Cardiac septum (tissue), 1 donor: ENCODE data around the gene NEURL2. TPM values are rescaled to one million over a fixed set of nuclear protein-coding genes. Genes with fewer than 3 reads are reported as not detected.
A peak's percentile ranks its signal among the peaks of the same experiment; 100 is the strongest.
"Not testable (repeated sequence)": the region's sequence is repeated elsewhere in the genome, so short reads cannot be mapped to it uniquely, and the experiment has no call there.

Source experiments
- DNase-seq: peaks from one replicate; pipeline ENCODE4 v3.0.0-alpha.2; 2020; ENCODE audit warnings: low spot score
- intact Hi-C: fragments of 100-400 bp; cut with DNase I; formaldehyde crosslinking; loops from one replicate; pipeline ENCODE4 v1.14.0; 2022
- long read RNA-seq: library from polyadenylated mRNA; unstranded; transcript quantifications from one replicate; pipeline ENCODE4 v2.0.0, GENCODE V29; 2021
- total RNA-seq: library from RNA; stranded (reverse); fragmentation: NEBNext Ultra II Directional; extraction: Animal tissue kit (Norgen Biotek cat#: 25700); gene quantifications from one replicate; pipeline ENCODE4 v1.2.1, GENCODE V29; 2021
- donor health status: DM: no; HTN: no; CAD: no.

Gene NEURL2
- total RNA-seq = 7.6 TPM
- long read RNA-seq, transcript NEURL2-201 (2 exons, 1,278 nt) = major isoform, 14 of 17 reads
- long read RNA-seq, partial matches to known transcripts = 0 of 17 reads
- long read RNA-seq, other reads (novel, unspliced or antisense) = 3 of 17 reads

DNA sequence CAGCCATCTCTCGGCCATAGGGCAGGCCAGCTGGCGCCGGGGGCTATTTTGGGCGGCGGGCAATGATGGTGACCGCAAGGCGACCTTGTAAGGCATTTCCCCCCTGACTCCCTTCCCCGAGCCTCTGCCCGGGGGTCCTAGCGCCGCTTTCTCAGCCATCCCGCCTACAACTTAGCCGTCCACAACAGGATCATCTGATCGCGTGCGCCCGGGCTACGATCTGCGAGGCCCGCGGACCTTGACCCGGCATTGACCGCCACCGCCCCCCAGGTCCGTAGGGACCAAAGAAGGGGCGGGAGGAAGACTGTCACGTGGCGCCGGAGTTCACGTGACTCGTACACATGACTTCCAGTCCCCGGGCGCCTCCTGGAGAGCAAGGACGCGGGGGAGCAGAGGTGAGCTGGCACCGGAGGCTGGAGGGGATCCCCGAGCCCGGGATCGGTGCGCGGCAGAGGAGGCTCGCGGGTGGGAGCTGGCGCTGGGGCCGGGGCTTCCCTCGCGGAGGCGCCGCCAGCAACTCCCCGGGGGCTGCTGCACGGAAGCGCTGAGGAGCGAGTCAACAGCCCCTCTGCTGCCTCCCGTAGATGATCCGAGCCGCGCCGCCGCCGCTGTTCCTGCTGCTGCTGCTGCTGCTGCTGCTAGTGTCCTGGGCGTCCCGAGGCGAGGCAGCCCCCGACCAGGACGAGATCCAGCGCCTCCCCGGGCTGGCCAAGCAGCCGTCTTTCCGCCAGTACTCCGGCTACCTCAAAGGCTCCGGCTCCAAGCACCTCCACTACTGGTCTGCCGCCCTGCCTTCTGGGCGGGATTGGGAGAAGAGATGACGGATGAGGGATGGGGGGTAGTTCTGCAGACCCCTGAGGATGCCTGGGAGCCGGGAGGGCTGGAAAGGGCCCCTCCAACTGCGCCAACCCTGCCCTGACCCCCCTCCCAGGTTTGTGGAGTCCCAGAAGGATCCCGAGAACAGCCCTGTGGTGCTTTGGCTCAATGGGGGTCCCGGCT, at the start of gene NEURL2, which contains the start of gene CTSA:
NEURL2 (minus strand) TSS at position 224 of the 999 bp plus-strand sequence; CDS start at position 7, 217 bp downstream.
CTSA (plus strand) TSS at position 351 of the 999 bp plus-strand sequence; CDS start at position 585, 234 bp downstream.
- DNase-seq = peak; percentile 97
- intact Hi-C loops = loop anchor here (1.0 to 2.0 kb wide), 2 partner anchors 44 to 80 kb away; no protein-coding TSS in a partner anchor

GRCh38 chr20:45940469-45940868, 49.5 kb upstream of the NEURL2 start:
- intact Hi-C loops = no loop called here
- DNase-seq = no peak

- DNase-seq = no peak
- intact Hi-C loops = no loop called here
Observed at GRCh38 chr20:45940053-45940452, 49.0 kb upstream of the NEURL2 start.

DNA sequence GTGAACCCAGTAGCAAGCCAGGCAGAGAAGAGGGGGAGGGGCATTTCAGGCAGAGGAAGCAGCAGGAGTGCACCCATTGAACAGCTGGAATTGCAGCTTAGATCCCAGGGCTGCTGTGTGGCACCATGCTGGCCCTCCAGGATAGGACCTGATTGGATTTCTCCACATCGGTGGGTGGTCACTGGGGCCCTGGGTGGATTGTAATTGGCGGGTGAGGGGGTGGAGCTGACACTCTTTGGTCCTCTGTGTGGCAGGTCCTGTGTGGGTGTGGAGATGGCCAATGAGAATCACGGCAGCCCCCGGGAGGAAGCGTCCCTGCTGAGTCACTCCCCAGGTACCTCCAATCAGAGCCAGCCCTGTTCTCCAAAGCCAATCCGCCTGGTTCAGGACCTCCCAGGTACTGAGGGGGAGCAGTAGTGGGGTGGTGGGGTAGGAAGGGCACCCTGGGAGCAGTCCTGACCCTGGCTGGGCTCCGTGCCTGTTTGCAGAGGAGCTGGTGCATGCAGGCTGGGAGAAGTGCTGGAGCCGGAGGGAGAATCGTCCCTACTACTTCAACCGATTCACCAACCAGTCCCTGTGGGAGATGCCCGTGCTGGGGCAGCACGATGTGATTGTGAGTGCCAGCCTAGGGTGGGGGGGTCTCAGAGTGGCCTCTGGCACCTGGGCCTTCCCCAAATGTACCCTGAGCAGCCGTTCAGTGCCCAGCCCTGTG, 47.9 kb upstream of the NEURL2 start:
- intact Hi-C loops = loop anchor here (5.0 kb wide), 1 partner anchor 33 kb away; the partner anchor contains the start of gene ZNF335
- DNase-seq = no peak

GRCh38 chr20:45937765-45938164, 46.8 kb upstream of the NEURL2 start:
- DNase-seq = no peak
- intact Hi-C loops = loop anchor here (5.0 kb wide), 1 partner anchor 35 kb away; the partner anchor contains the start of gene ZNF335

DNA sequence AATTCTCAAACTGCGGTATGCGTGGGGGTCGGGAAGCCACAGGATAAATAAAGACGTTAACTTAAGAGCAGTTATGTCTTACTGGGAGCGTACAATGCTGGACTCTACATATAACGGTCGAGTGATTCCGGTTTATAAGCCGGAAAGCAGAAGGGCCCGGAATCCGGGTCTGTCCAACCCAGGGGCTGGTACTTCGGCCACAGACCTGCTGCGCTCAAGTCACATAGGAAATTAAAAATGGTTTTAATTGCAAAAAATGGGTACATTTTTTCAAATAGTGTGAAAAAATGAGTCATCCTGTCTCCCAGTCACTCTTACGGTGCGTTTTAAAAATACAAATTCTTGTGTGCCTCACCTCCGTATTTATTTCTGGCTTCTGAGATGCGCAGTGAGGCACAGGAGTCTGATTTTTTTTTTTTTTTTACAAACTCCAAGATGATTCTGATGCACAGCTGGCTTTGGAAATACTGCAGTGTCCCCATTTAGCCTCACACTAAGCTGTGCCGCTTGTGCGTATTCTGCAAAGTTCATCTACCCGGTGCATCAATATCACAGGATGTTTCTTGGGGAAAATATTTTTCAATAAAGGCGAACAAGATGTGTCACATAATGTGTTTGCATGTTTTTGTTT, 44.5 kb upstream of the NEURL2 start:
- no peak for DNase-seq
- intact Hi-C loops = loop anchor here (1.0 to 5.0 kb wide), 2 partner anchors 37 to 44 kb away; partner anchors contain the start of genes CTSA, NEURL2 and ZNF335

DNA sequence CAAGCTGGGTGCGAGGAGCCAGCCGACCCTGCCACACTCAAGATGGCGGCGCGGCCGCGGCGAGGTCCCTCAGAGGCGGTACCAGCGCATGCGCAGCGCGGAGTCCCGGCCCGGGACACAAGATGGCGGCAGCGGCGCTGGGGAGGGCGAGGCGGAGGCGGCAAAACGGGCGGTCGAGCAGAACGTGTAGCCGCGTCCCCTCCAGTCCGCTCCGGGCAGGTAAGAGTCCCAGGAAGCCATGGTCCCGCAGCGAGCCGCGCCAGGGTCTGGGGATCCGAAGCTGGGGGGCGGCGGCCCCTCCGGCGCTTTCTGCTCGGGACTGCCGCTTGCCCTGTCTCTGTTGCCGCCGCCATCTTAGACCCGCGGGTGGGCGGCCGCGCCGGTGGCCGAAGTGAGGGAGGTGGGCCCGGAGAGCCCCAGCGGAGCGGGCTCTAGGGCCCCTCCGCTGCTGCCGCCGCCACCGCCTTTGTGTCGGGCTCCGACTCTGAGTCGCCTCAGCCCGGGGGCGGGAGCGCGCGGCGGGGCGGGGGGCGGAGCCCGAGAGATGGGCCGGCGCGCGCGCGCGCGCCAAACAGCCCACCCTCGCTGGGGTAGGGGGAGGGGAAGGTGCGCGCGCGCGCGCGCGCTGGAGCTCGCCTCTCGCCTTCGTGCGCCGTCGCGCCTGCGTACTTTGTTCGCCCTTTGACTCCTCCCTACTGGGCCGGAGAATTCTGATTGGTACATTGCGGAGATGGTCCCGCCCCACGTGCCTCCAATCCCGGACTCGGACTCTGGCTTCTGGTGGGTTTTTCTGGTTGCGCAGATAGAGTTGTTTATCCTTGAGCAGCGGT, 43.8 kb upstream of the NEURL2 start, which contains the start of gene PCIF1:
PCIF1 (plus strand) TSS at position 98 of the 830 bp plus-strand sequence. CDS start 4,317 bp downstream, outside the sequence.
- intact Hi-C loops = loop anchor here (1.0 to 5.0 kb wide), 2 partner anchors 38 to 44 kb away; partner anchors contain the start of genes CTSA, NEURL2 and ZNF335
- DNase-seq = peak; percentile 99

DNA sequence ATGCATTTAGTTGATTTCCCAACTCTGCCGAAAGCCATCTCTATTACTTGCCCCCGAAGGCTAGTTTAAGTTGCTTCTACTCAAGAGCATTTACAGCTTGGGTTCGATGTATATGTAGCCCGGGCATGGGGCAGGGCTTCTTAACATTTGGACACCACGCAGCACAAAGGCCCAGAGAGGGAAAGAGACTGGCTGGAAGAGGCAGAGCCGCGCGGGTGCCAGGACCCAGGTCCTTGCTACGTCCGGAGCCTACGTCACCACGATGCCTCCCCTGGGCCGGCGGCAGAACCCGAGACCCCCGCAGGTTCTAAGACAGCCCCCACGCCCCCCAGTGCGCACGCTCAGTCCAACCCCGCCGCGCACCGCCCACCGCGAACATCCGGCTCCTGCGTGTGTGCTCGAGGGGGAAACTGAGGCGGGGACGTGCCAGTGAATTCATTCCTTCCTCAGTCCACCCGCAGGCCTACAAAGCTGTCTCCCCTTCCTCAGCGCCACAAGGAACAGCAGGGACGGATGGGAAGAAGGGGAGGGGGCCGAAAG, 43.1 kb upstream of the NEURL2 start:
- DNase-seq = no peak
- intact Hi-C loops = no loop called here

DNA sequence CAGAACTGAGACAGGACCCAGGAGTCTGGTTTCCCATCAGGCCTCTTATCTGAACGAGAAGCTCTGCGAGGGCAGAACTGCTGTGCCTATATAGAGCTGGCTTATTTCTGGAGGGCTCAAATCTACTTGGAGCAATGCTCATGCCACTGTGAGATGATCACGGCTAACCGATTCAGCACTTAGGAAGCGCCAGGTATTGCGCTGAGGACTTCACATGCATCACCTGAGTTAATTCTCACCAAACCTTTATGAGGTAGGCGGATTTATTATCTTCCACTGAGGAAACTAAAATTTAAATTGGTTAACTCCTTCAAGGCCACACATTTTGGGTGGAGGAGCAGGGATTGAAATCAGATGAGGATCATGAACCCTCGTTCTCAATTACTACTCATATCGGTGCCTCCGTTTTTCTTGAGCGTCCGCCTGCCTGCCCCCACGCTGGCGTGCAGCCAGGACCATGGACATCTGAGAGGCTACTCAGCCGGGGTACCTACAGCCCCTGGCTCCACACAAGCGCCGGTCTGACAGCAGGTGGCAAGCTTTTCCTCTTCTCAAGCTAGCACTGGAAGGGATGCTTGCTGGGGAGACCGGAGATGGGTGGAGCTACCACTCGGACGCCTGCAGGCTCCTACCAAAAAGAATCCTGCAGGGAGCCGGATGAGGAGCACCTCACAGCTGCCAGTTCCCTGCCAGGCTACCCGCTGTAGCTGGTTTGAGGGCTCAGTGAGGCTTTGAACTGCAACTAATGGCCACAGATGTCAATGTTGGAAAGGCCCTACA, 42.4 kb upstream of the NEURL2 start:
- intact Hi-C loops = no loop called here
- no peak for DNase-seq

DNA sequence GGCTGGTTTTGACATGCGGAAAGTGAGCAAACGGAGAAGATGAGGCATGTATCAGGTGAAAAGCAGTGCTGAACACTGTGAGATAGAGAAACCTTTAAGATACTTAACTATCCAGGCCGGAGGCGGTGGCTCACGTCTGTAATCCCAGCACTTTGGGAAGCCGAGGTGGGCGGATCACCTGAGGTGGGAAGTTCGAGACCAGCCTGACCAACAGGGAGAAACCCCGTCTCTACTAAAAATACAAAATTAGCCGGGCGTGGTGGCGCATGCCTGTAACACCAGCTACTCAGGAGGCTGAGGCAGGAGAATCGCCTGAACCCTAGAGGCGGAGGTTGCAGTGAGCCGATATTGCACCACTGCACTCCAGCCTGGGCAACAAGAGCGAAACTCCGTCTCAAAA, 40.7 kb upstream of the NEURL2 start:
- intact Hi-C loops, DNase-seq: not testable (repeated sequence)

- no peak for DNase-seq
- intact Hi-C loops = no loop called here
Observed at GRCh38 chr20:45927071-45927878, 36.3 kb upstream of the NEURL2 start.

DNA sequence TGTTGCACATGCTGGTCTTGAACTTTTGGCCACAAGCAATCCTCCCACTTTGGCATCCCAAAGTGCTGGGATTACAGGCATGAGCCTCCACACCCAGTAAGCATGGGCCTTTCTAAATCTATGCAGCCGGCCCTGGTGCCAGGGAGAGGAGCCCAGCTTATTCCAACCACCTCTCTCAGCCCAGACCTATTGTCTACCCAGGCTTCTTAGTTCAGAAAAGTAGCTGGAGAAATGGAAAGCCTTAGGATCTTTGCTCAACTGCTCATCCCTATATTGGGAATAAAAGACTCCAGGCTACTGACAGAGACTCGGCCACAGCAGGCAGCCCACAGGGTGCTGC, 35.7 kb upstream of the NEURL2 start:
- DNase-seq = no peak
- intact Hi-C loops = no loop called here

DNA sequence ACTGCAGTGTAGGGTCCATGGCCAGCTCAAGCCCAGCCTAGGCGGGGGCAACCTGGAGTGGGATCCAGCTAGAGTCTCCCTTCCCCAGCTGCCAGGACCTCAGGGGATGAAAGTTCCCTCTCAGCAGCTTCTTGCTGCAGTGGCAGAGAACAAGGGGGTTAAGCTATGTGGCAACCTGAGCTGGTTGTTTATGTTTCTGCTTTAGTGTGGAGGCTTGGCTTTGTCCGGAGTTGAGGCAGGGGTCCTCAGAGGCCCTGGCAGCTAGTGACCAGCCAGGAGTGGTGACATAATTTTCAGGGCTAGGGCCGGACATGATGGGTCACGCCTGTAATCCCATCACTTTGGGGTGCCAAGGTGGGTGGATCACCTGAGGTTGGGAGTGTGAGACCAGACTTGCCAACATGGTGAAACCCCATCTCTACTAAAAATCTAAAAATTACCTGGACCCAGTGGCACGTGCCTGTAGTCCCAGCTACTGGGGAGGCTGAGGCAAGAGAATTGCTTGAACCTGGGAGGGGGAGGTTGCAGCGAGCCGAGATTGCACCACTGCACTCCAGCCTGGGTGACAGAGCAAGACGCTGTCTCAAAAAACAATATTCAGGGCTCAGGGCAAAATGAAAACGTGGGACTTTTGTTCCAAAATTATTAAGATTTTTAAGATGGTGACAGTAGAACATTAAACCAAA, 35.0 kb upstream of the NEURL2 start:
- DNase-seq = no peak
- intact Hi-C loops = no loop called here

GRCh38 chr20:45924391-45925261, 33.6 kb upstream of the NEURL2 start:
- DNase-seq = no peak
- intact Hi-C loops = no loop called here
